ENCODE data around the gene METTL27.
"Not testable (repeated sequence)": the region's sequence is repeated elsewhere in the genome, so short reads cannot be mapped to it uniquely, and the experiment has no call there.

The METTL27 gene

GRCh38 chr7:73869011-73869798, 26.9 kb upstream of the METTL27 start:
- no peak for DNase-seq

GRCh38 chr7:73866446-73866767, 24.1 kb upstream of the METTL27 start:
- no peak for DNase-seq

- DNase-seq, result no peak
Observed at GRCh38 chr7:73865738-73866445, 23.6 kb upstream of the METTL27 start.

GRCh38 chr7:73864981-73865711, 22.8 kb upstream of the METTL27 start:
- no peak for DNase-seq

GRCh38 chr7:73861305-73861704, 19.0 kb upstream of the METTL27 start:
- no peak for DNase-seq

GRCh38 chr7:73860859-73861258, 18.5 kb upstream of the METTL27 start, which contains the start of gene TMEM270:
TMEM270 (plus strand) TSS chr7:73861159; CDS start chr7:73861195, 36 bp downstream.
- no peak for DNase-seq

- no peak for DNase-seq
Observed at GRCh38 chr7:73858807-73859206, 16.5 kb upstream of the METTL27 start.

- no peak for DNase-seq
Observed at GRCh38 chr7:73856941-73857340, 14.6 kb upstream of the METTL27 start.

GRCh38 chr7:73852500-73852899, 10.2 kb upstream of the METTL27 start:
- no peak for DNase-seq

GRCh38 chr7:73851410-73852338, 9.4 kb upstream of the METTL27 start:
- DNase-seq, result no peak

GRCh38 chr7:73850781-73851207, 8.5 kb upstream of the METTL27 start:
- no peak for DNase-seq

- DNase-seq, result no peak
Observed at GRCh38 chr7:73847941-73848723, 5.8 kb upstream of the METTL27 start.

GRCh38 chr7:73845701-73846195, 3.4 kb upstream of the METTL27 start:
- DNase-seq, result not testable (repeated sequence)

- no peak for DNase-seq
Observed at GRCh38 chr7:73844848-73845460, 2.6 kb upstream of the METTL27 start.

GRCh38 chr7:73844131-73844547, 1.8 kb upstream of the METTL27 start:
- DNase-seq, result no peak

GRCh38 chr7:73841689-73842066, 638 bp downstream of the METTL27 start:
- DNase-seq, result no peak

- no peak for DNase-seq
Observed at GRCh38 chr7:73840715-73841379, 1.5 kb downstream of the METTL27 start.

GRCh38 chr7:73839743-73840714, 2.3 kb downstream of the METTL27 start:
- no peak for DNase-seq

- no peak for DNase-seq
Observed at GRCh38 chr7:73839290-73839689, 3.0 kb downstream of the METTL27 start.
